Parathyroid adenoma (tissue), 2 donors: Measurements from ENCODE around the gene WDR70.

Source experiments
- H2AFZ ChIP-seq: fragments of 300-600 bp; sonication (generic); one replicate; pipeline ENCODE4 v1.7.0; 2017; ENCODE audit warnings: antibody characterized with exemption, mild to moderate bottlenecking
- H3K27ac ChIP-seq: fragments of 300-600 bp; sonication (generic); one replicate; pipeline ENCODE4 v1.7.0; 2017
- H3K27me3 ChIP-seq: fragments of 300-600 bp; sonication (generic); one replicate; pipeline ENCODE4 v1.7.0; 2017; ENCODE audit warnings: low read length; ENCODE audit not compliant: control insufficient read depth, insufficient read depth
- H3K36me3 ChIP-seq: fragments of 300-600 bp; sonication (generic); one replicate; pipeline ENCODE4 v1.7.0; 2017; ENCODE audit warnings: low read length; ENCODE audit not compliant: control insufficient read depth, insufficient read depth
- H3K4me1 ChIP-seq: fragments of 300-600 bp; sonication (generic); one replicate; pipeline ENCODE4 v1.7.0; 2017; ENCODE audit warnings: control low read depth
- H3K4me2 ChIP-seq: fragments of 300-600 bp; sonication (generic); one replicate; pipeline ENCODE4 v1.7.0; 2017; ENCODE audit warnings: low read length
- H3K4me3 ChIP-seq: fragments of 300-600 bp; sonication (generic); one replicate; pipeline ENCODE4 v1.7.0; 2017; ENCODE audit warnings: low read depth, low read length
- H3K79me2 ChIP-seq: fragments of 300-600 bp; sonication (generic); one replicate; pipeline ENCODE4 v1.7.0; 2017; ENCODE audit warnings: control low read depth
- H3K9ac ChIP-seq: fragments of 300-600 bp; sonication (generic); one replicate; pipeline ENCODE4 v1.7.0; 2017; ENCODE audit warnings: mild to moderate bottlenecking
- H3K9me3 ChIP-seq: fragments of 300-600 bp; sonication (generic); one replicate; pipeline ENCODE4 v1.7.0; 2017; ENCODE audit warnings: low read length; ENCODE audit not compliant: control insufficient read depth
- TF ChIP-seq, protein P1 (sequence below): fragments of 300-600 bp; sonication (generic); IDR thresholded peaks from one replicate; pipeline ENCODE4 v1.7.0; 2017; ENCODE audit warnings: antibody characterized with exemption, mild to moderate bottlenecking
- donor health status: primary hyperparathyroidism.

Gene WDR70

DNA sequence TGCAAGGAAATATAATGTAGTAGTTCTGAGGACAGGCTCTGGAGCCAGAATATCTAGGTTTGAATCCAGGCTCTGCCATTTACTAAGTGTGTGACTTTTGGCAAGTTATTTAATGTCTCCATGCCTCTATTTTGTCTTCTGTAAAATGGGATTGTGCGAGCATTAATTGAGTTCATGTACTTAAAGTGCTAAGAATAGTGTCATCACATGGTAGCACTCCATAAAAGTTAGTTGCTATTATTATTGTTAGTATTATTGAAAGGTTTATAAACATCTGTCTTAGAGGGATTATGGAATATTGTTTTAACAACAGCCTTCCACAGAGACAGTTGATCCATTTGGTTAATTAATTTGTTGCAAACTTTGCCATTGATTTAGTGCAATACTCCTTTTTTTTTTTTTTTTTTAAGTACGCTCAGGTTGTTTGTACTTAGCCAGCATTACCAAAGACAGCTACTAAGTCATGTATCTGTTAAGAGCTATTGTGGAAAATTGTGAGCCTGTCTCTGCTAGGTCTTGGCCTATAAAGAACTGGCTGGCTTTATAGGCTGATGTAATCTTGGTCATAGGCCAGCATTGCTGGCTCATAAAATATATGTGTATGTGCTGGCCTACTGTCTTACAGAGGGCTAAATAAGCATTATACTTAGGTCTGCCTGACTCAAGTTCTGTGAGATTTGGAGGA is 174.7 kb downstream of the WDR70 start:
- Histone ChIP-seq H3K9me3 (no peaks in the 10 kb centered on the region), H3K4me3 (no peak overlapping the region), H3K4me2 (no peak overlapping the region), H3K27me3 (no peaks in the 10 kb centered on the region), H3K9ac (no peak overlapping the region), H3K36me3 (no peaks in the 10 kb centered on the region), H3K79me2 (no peaks in the 10 kb centered on the region), H2AFZ (no peak overlapping the region), H3K27ac (no peak overlapping the region), H3K4me1 (no peaks in the 10 kb centered on the region)
- TF ChIP-seq, protein P1, sequence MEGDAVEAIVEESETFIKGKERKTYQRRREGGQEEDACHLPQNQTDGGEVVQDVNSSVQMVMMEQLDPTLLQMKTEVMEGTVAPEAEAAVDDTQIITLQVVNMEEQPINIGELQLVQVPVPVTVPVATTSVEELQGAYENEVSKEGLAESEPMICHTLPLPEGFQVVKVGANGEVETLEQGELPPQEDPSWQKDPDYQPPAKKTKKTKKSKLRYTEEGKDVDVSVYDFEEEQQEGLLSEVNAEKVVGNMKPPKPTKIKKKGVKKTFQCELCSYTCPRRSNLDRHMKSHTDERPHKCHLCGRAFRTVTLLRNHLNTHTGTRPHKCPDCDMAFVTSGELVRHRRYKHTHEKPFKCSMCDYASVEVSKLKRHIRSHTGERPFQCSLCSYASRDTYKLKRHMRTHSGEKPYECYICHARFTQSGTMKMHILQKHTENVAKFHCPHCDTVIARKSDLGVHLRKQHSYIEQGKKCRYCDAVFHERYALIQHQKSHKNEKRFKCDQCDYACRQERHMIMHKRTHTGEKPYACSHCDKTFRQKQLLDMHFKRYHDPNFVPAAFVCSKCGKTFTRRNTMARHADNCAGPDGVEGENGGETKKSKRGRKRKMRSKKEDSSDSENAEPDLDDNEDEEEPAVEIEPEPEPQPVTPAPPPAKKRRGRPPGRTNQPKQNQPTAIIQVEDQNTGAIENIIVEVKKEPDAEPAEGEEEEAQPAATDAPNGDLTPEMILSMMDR, result no peak

DNA sequence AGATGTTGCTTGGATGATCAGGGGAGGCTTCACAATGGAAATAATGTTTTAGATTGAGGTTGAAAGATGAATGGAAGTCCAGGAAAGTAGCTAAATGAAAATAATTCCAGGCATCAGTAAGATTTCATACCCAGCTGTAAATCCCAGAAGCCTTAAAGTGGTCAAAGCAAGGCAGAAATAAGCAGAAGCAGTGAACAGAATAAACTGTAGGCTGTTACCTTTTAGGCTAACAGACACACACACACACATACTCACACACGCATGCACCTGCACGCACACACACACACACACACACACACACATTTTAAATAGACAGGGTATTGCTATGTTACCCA is 175.3 kb downstream of the WDR70 start:
- Histone ChIP-seq H3K27ac (no peak overlapping the region), H3K79me2 (no peaks in the 10 kb centered on the region), H3K4me3 (no peak overlapping the region), H2AFZ (no peak overlapping the region), H3K27me3 (no peaks in the 10 kb centered on the region), H3K36me3 (no peaks in the 10 kb centered on the region), H3K4me2 (no peak overlapping the region), H3K9ac (no peak overlapping the region), H3K4me1 (no peaks in the 10 kb centered on the region), H3K9me3 (no peaks in the 10 kb centered on the region)
- TF ChIP-seq, protein P1, result no peak

DNA sequence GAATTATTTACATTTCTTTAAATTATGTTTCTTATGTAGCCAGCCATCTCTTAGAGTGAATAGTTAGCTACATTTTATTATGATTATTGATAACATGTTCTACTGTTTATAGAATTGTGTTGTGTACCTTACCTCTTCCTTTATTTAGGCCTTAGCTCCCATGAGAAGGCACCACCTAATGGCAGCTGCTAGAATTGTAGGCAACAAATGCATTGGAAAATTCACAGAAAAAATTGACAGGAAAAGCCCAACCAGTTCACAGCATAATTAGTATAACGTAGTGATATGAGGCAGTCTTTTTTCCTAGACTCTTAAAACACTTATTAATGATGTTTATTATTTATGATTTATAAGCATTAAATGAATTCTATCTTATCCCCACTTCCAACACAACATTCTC is 175.8 kb downstream of the WDR70 start:
- no peak overlapping the region for H3K27ac ChIP-seq
- no peak overlapping the region for H3K9ac ChIP-seq
- H3K36me3 ChIP-seq, result no peaks in the 10 kb centered on the region
- H3K27me3 ChIP-seq, result no peaks in the 10 kb centered on the region
- H3K79me2 ChIP-seq, result no peaks in the 10 kb centered on the region
- no peaks in the 10 kb centered on the region for H3K4me1 ChIP-seq
- H2AFZ ChIP-seq, result no peak overlapping the region
- H3K9me3 ChIP-seq, result no peaks in the 10 kb centered on the region
- H3K4me3 ChIP-seq, result no peak overlapping the region
- H3K4me2 ChIP-seq, result no peak overlapping the region
- TF ChIP-seq, protein P1, result no peak

DNA sequence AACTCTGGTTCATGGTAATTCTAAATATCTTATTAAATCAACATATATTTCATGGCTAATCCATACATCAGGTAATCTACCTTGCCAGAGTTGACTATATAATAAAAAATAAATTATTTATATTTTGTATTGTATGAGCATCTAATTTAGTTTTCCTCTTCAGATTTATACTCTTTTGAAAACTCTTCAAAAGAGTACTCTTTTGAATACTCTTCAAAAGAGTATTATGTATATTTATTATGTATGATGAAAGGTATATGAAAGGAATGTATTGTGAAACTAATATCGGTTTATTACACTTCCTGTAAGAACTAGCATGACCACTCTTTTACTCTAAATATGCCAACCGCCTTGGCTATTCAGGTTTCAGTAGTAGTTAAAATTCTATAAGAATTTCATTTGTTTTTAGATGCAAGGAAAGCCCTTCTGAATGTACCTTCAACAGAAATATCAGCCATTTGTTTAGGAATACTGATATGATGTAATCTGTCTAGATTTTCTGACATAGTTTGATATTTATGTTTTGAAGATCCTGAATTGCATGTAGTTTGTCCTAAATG is 178.7 kb downstream of the WDR70 start:
- no peaks in the 10 kb centered on the region for H3K4me1 ChIP-seq

More for the DNA sequence above, 178.7 kb downstream of the WDR70 start:
- no peak overlapping the region for H3K27ac ChIP-seq
- TF ChIP-seq, protein P1, result no peak
- no peaks in the 10 kb centered on the region for H3K9me3 ChIP-seq
- H3K36me3 ChIP-seq, result no peaks in the 10 kb centered on the region
- H3K4me3 ChIP-seq, result no peak overlapping the region
- no peak overlapping the region for H3K9ac ChIP-seq
- no peaks in the 10 kb centered on the region for H3K79me2 ChIP-seq
- no peak overlapping the region for H2AFZ ChIP-seq
- H3K4me2 ChIP-seq, result no peak overlapping the region
- H3K27me3 ChIP-seq, result no peaks in the 10 kb centered on the region
